ENCODE data around the gene TMEM167B. TPM values are rescaled to one million over a fixed set of nuclear protein-coding genes. Genes with fewer than 3 reads are reported as not detected.

Gene TMEM167B
- total RNA-seq, 1 experiment from 2014 or later: 30.2 TPM

GRCh38 chr1:109094871-109095270 is 4.3 kb downstream of the TMEM167B start:
- no TSS peak for BruUV-seq (replicated peaks)
- ChIA-PET CTCF (interaction anchor here (0.7 kb wide), 1 partner anchor 275 kb away, joined by 3 read pairs; no protein-coding TSS in a partner anchor), POLR2A (interaction anchor here (1.2 kb wide), 1 partner anchor 11 kb away, joined by 3 read pairs; no protein-coding TSS in a partner anchor)
- peaks cover 53% of the 10 kb centered on the region for H3K36me3 Mint-ChIP-seq (ENCODE audit: insufficient read depth, unreplicated experiment)
- H3K9me3 Mint-ChIP-seq (ENCODE audit: unreplicated experiment): no peaks in the 10 kb centered on the region
- H3K4me1 Mint-ChIP-seq (ENCODE audit: insufficient read depth, unreplicated experiment): peaks cover 12% of the 10 kb centered on the region
- H3K4me3 Mint-ChIP-seq (ENCODE audit: unreplicated experiment): no peak overlapping the region
- no peak overlapping the region for H3K27ac Mint-ChIP-seq (ENCODE audit: low read depth, unreplicated experiment)
- intact Hi-C loops (cut with micrococcal nuclease): no loop called here
- no peak for TF ChIP-seq CTCF (IDR thresholded peaks at IDR 0.05; ENCODE audit: unreplicated experiment)
- H3K27me3 Mint-ChIP-seq (ENCODE audit: insufficient read depth, unreplicated experiment): no peaks in the 10 kb centered on the region
- DNase-seq (ENCODE audit: unreplicated experiment): no peak

GRCh38 chr1:109095631-109096030 is 5.1 kb downstream of the TMEM167B start:
- no peak for DNase-seq (ENCODE audit: unreplicated experiment)
- Mint-ChIP-seq H3K9me3 (ENCODE audit: unreplicated experiment) (no peaks in the 10 kb centered on the region), H3K4me1 (ENCODE audit: insufficient read depth, unreplicated experiment) (peaks cover 12% of the 10 kb centered on the region), H3K27me3 (ENCODE audit: insufficient read depth, unreplicated experiment) (no peaks in the 10 kb centered on the region), H3K4me3 (ENCODE audit: unreplicated experiment) (no peak overlapping the region), H3K36me3 (ENCODE audit: insufficient read depth, unreplicated experiment) (peaks cover 54% of the 10 kb centered on the region), H3K27ac (ENCODE audit: low read depth, unreplicated experiment) (no peak overlapping the region)
- intact Hi-C loops (cut with micrococcal nuclease): no loop called here
- no TSS peak for BruUV-seq (replicated peaks)
- POLR2A ChIA-PET: interaction anchor here (0.6 to 1.4 kb wide), 6 partner anchors 12 to 172 kb away, joined by 3 to 9 read pairs (median 3); partner anchors contain the start of gene TAF13
- TF ChIP-seq CTCF (IDR thresholded peaks at IDR 0.05; ENCODE audit: unreplicated experiment): no peak
- CTCF ChIA-PET: interaction anchor here (0.6 to 0.9 kb wide), 3 partner anchors 24 to 437 kb away, joined by 3 to 4 read pairs (median 3); no protein-coding TSS in a partner anchor

DNA sequence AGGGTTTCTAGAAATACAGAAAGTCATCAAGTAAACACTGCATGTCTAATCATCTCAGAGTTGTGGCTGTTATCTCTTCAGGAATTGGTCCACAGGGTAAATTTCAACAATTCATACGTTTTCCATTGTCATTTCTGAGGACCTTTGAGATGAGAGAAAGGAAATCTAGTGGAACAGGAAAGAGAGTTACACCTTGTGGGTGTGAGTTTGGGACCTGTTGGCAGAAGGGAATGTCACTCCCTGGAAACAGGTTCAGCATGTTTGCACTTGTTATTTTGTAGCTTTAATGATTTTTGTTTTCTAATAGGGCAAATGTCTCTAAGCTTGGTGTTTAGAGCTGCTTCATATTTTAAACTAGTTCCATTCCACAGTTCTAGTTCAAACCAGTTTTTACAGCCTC is 5.6 kb downstream of the TMEM167B start:
- no peak overlapping the region for H3K4me3 Mint-ChIP-seq (ENCODE audit: unreplicated experiment)
- BruUV-seq (replicated peaks): no TSS peak
- H3K36me3 Mint-ChIP-seq (ENCODE audit: insufficient read depth, unreplicated experiment): peaks cover 59% of the 10 kb centered on the region
- no peak overlapping the region for H3K27ac Mint-ChIP-seq (ENCODE audit: low read depth, unreplicated experiment)
- no peak for DNase-seq (ENCODE audit: unreplicated experiment)
- CTCF ChIA-PET: interaction anchor here (0.5 to 0.9 kb wide), 7 partner anchors 22 to 436 kb away, joined by 3 to 4 read pairs (median 3); no protein-coding TSS in a partner anchor
- no peaks in the 10 kb centered on the region for H3K27me3 Mint-ChIP-seq (ENCODE audit: insufficient read depth, unreplicated experiment)
- intact Hi-C loops (cut with micrococcal nuclease): no loop called here
- TF ChIP-seq CTCF (IDR thresholded peaks at IDR 0.05; ENCODE audit: unreplicated experiment): no peak
- no peaks in the 10 kb centered on the region for H3K9me3 Mint-ChIP-seq (ENCODE audit: unreplicated experiment)
- POLR2A ChIA-PET: interaction anchor here (0.6 to 1.4 kb wide), 6 partner anchors 12 to 173 kb away, joined by 3 to 9 read pairs (median 3); partner anchors contain the start of gene TAF13
- H3K4me1 Mint-ChIP-seq (ENCODE audit: insufficient read depth, unreplicated experiment): peaks cover 12% of the 10 kb centered on the region

DNA sequence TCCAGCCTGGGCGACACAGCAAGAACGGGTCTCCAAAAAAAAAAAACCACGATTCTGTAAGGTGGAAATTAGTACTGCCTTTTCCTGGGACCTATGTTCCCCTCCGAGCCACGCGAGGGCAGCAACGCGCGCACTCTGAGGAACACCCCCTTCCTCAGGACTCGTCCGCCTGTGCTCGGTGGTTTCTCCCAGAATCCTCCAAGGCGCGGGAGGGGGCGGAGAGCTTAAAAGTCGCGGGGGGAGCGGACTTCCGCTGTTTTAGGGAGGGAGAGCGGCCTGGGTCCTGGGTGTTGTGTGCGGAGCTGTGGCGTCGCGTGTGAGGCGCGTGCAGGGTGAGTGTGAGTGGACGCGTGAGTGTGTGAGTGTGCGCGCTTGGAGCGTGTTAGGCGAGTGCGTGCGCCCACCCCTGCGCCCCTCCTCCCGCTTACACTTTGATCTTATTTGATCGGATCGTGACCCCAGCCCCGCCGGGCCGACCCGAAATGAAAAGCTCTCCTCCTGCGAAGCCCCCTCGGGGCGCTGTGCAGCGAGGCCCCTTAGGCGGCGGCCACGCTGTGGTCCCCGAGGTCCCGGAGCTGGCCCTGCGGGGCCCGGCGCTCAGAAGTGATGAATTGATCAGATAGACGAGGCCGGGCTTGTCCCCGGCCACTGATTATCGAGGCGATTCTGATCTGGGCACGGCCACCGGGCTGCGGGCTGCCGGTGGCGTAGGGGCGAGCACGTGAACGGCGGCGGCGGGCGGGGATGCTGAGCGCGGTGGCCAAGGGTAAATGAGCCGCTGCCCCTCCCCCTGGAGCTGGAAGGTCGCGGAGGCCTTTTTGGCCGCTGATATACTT is 9.6 kb downstream of the TMEM167B start:
- peak overlapping the region; percentile 96 for H3K27ac Mint-ChIP-seq (ENCODE audit: low read depth, unreplicated experiment)
- no peaks in the 10 kb centered on the region for H3K9me3 Mint-ChIP-seq (ENCODE audit: unreplicated experiment)
- ChIA-PET CTCF (interaction anchor here (0.5 to 2.4 kb wide), 44 partner anchors 9 to 1980 kb away, joined by 3 to 19 read pairs (median 4); partner anchors contain the start of genes CLCC1, PRPF38B, TAF13 and TMEM167B), POLR2A (interaction anchor here (0.6 to 3.2 kb wide), 47 partner anchors 9 to 900 kb away, joined by 3 to 97 read pairs (median 5); partner anchors contain the start of genes CELSR2, CLCC1, ELAPOR1 and PRPF38B)
- TSS peak; percentile 81 for BruUV-seq (replicated peaks)
- TF ChIP-seq CTCF (IDR thresholded peaks at IDR 0.05; ENCODE audit: unreplicated experiment): peak; percentile 56
- peaks cover 7% of the 10 kb centered on the region for H3K4me1 Mint-ChIP-seq (ENCODE audit: insufficient read depth, unreplicated experiment)
- intact Hi-C loops (cut with micrococcal nuclease): loop anchor here (1.0 kb wide), 1 partner anchor 59 kb away; no protein-coding TSS in a partner anchor
- DNase-seq (ENCODE audit: unreplicated experiment): peak; percentile 97
- peaks cover 39% of the 10 kb centered on the region for H3K36me3 Mint-ChIP-seq (ENCODE audit: insufficient read depth, unreplicated experiment)
- no peaks in the 10 kb centered on the region for H3K27me3 Mint-ChIP-seq (ENCODE audit: insufficient read depth, unreplicated experiment)
- H3K4me3 Mint-ChIP-seq (ENCODE audit: unreplicated experiment): peak overlapping the region; percentile 97

Data from MCF 10A (cell line).